ENCODE measurements around the gene TCHH.
A peak's percentile ranks its signal among the peaks of the same experiment; 100 is the strongest.
"Not testable (repeated sequence)": the region's sequence is repeated elsewhere in the genome, so short reads cannot be mapped to it uniquely, and the experiment has no call there.

Gene TCHH

GRCh38 chr1:152112101-152112884 is 3.0 kb downstream of the TCHH start:
- DNase-seq: peak in 1 of 2 experiments; percentile 16

- DNase-seq: peak in 1 of 2 experiments; percentile 43
These were observed 3.7 kb downstream of the TCHH start for GRCh38 chr1:152111515-152111968.

GRCh38 chr1:152110860-152111514 is 4.3 kb downstream of the TCHH start:
- DNase-seq: peak in 1 of 2 experiments; percentile 43

GRCh38 chr1:152110365-152110859 is 4.8 kb downstream of the TCHH start:
- peak; percentile 20 to 53 for DNase-seq

- DNase-seq: no peak
These were observed 5.3 kb downstream of the TCHH start for GRCh38 chr1:152109998-152110294.

- no peak for DNase-seq
These were observed 5.8 kb downstream of the TCHH start for GRCh38 chr1:152109231-152109997.

GRCh38 chr1:152108882-152109222 is 6.4 kb downstream of the TCHH start:
- no peak for DNase-seq

GRCh38 chr1:152107984-152108881 is 7.0 kb downstream of the TCHH start:
- peak in 1 of 2 experiments; percentile 22 for DNase-seq

- no peak for DNase-seq
These were observed 7.9 kb downstream of the TCHH start for GRCh38 chr1:152107031-152107983.

GRCh38 chr1:152104854-152105253 is 10.4 kb downstream of the TCHH start:
- DNase-seq: no peak

- DNase-seq: no peak
These were observed 18.3 kb downstream of the TCHH start for GRCh38 chr1:152096931-152097330.

- DNase-seq: no peak
These were observed 26.1 kb downstream of the TCHH start, which contains the start of gene TCHHL1 for GRCh38 chr1:152089014-152089674. Gene TCHHL1 (minus strand): TSS chr1:152089064. CDS start chr1:152088143, 921 bp downstream.

- no peak for DNase-seq
These were observed 28.5 kb downstream of the TCHH start for GRCh38 chr1:152086760-152087159.

- DNase-seq: no peak
These were observed 30.4 kb downstream of the TCHH start for GRCh38 chr1:152084853-152085252.

GRCh38 chr1:152081026-152081425 is 34.2 kb downstream of the TCHH start:
- DNase-seq: not testable (repeated sequence)

- DNase-seq: not testable (repeated sequence)
These were observed 34.8 kb downstream of the TCHH start for GRCh38 chr1:152080494-152080893.

GRCh38 chr1:152078831-152079441 is 36.3 kb downstream of the TCHH start:
- no peak for DNase-seq

GRCh38 chr1:152072311-152072710 is 42.9 kb downstream of the TCHH start:
- no peak for DNase-seq

GRCh38 chr1:152071123-152071522 is 44.1 kb downstream of the TCHH start:
- no peak for DNase-seq

GRCh38 chr1:152067929-152068328 is 47.3 kb downstream of the TCHH start:
- no peak for DNase-seq

Data from NCI-H524 (cell line).